HG03039 (cell line): ENCODE results near the gene SRBD1.
A peak's percentile ranks its signal among the peaks of the same experiment; 100 is the strongest.

Source experiments
- ATAC-seq: cut with Tn5 transposase; IDR thresholded peaks from one replicate; pipeline ENCODE4 v1.9.1; 2021; ENCODE audit warnings: mild to moderate bottlenecking, moderate library complexity; ENCODE audit not compliant: unreplicated experiment

The SRBD1 gene

DNA sequence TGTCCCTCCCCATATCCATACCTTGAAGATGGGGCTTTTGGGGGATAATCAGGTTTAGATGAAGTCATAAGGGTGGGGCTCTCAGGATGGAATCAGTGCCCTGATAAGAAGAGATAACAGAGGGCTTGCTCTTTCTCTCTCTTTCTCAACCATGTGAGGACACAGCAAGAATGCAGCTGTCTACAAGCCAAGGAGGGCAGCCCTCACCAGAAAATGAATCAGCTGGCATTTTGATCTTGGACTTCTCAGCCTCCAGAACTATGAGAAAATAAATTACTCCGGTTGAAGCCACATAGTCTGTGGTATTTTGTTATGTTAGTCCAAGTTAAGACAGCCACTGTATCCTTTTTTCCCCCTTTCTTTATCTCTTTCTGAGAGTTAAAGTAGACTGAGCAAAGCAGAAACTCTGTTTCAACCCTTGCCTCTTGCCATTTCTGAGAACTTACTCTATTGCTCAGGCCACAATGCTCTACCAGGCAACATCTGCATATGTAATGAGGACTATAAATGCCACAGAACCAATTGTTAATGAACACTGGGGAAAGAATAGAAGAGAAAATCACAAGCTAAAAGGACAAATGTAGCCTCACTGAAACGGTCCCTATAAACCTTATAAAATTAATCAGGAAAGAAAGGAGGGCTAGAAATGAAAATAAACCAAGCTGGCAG lies 56.9 kb downstream of the SRBD1 start:
- no peak for ATAC-seq

- no peak for ATAC-seq
Measured at GRCh38 chr2:45551862-45552261, 59.2 kb downstream of the SRBD1 start.

DNA sequence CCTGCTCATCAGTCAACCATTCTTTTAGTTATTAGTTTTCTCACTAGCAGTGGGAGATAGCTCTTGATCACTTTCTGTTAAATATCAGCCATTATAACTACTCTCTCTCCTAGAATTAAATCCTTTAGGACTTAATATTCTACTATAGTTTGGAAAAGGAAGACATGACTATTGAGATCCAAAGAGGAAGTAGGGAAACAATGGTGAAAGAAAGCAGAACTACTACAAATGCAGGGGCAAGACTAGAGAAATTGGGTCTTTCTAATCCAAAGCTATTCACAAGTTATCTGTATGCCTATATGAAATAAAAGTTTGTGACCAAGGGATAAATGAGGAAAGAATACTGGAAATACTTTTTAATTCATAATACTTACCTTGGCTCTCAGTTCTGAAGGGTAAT lies 65.1 kb downstream of the SRBD1 start:
- ATAC-seq = no peak

GRCh38 chr2:45543257-45543656 lies 67.8 kb downstream of the SRBD1 start:
- no peak for ATAC-seq

- ATAC-seq = no peak
Measured at GRCh38 chr2:45542013-45542412, 69.1 kb downstream of the SRBD1 start.

DNA sequence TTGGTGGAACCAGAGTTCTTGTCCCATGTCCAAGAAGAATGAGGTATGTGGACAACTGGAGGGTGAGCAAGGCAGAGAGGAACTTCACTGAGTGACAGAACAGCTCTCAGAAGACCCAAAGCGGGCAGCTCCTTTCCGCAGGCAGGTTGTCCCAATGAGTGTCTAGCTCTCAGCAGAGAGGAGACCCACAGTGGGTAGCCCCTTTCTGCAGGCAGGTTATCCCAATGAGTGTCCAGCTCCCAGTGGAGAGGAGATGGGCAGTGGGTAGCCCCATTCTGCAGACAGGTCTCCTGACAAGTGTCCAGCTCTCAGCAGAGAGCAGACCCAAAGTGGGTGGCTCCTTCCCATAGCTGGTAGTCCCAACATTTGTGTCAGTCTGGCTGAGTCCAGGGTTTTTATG lies 69.6 kb downstream of the SRBD1 start:
- ATAC-seq = no peak

DNA sequence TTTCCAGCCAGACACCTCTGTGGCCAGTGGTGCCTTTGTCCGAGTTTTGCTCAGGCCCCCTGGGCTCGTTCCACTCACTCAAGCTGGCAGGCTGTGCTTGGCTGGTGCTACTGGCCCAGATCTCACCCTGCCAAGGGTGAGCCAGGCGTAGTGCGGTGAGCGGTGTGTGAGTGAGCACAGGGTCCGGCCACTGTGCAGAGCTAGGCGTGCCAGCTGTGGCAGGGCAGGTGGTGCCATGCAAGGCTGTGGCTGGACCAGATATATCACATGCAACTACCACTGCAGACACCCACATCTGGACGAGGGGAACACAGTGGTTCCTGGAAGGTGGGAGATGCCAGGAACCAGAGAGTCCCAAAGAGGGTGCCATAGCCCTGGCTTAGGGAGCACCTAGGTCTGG lies 70.1 kb downstream of the SRBD1 start:
- ATAC-seq = no peak

DNA sequence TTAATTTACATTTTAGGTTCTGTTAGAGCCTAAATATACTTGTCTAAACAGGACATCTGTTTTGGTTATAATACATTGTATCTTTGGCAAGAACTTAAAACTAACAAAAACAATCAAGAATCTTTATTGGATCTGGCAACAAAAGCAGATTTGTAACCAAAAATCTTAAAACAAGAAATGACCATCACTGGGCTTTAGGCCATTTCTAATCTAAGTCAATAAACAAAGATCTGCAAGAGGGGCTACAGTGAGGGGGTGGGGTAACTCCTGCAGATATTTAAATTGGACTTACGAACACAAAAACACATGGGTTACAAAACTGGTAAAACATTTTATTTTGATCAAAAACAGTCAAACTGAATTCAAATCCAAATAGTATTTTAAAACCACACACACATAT lies 77.3 kb downstream of the SRBD1 start:
- ATAC-seq = no peak

DNA sequence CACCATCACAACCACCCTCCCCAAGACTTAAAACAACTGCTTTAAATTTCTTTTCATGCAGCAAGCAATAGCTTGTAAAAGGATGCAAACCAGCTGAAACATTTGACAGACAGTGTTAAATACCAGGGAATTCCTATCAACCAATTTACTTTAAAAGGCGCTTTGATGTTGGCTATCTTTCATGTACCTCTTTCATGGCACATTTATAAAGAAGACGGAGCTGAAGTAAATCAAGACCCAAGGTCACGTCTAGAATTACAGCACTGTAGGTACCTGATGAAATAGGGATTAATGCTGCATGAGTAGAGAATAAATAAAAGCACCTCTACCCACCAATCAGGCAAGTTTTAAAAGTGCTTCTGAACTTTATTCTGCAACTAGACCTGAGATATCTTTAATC lies 78.9 kb downstream of the SRBD1 start:
- no peak for ATAC-seq

DNA sequence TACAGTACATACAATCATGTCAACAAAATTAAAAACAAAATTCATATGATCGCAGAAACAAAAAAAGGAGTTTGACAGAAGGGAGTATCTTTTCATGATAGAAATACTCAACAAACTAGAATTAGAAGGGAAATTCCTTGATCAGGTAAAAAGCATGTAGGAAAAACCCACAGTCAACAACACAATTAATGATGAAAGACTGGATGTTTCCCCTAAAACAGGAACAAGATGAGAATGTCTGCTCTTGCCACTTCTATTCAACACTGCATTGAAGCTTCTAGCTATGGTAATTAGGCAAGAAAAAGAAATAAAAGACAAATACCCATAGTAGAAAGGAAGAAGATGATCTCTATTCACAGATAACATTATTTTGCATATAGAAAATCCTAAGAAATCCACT lies 87.1 kb downstream of the SRBD1 start:
- no peak for ATAC-seq

- no peak for ATAC-seq
Measured at GRCh38 chr2:45518546-45518945, 92.5 kb downstream of the SRBD1 start.

GRCh38 chr2:45510701-45511420 lies 100.2 kb downstream of the SRBD1 start:
- no peak for ATAC-seq

DNA sequence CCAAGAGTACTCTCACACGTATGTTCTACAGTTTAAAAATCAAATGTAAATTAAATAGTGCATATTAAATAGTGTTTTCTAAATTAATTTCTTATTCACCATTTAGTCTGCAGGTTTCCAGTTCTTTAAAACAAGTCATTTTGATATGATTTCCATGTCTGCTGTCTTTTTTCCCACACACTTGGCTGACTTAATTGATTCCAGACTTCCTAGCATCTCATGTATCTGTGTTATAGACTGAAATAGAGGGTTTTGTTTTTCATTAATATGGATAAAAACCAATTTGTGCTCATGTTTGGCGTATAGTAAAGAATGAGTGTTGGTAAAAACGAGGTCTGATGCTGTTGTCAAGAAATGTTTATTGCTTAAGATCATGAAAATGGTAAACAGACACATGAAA lies 104.3 kb downstream of the SRBD1 start:
- no peak for ATAC-seq

DNA sequence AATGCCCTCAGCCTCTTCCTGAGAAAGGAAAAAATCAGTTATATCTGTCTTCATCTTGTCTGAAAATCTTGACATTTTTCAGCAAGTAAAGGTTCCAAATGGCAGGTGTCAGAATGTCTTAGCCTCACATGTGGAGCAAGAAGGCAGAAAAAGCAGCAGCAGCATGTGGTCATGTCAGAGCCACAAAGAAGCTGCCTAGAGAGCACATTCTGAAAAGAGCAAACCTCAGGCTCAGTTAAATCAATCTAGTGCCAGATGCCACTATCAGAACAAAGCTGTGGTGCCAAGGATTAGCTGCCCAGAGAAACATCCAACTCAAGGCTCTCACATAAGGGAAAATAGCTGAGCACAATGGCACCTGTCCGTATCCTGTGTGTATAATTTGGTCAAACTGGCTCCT lies 105.9 kb downstream of the SRBD1 start:
- no peak for ATAC-seq

DNA sequence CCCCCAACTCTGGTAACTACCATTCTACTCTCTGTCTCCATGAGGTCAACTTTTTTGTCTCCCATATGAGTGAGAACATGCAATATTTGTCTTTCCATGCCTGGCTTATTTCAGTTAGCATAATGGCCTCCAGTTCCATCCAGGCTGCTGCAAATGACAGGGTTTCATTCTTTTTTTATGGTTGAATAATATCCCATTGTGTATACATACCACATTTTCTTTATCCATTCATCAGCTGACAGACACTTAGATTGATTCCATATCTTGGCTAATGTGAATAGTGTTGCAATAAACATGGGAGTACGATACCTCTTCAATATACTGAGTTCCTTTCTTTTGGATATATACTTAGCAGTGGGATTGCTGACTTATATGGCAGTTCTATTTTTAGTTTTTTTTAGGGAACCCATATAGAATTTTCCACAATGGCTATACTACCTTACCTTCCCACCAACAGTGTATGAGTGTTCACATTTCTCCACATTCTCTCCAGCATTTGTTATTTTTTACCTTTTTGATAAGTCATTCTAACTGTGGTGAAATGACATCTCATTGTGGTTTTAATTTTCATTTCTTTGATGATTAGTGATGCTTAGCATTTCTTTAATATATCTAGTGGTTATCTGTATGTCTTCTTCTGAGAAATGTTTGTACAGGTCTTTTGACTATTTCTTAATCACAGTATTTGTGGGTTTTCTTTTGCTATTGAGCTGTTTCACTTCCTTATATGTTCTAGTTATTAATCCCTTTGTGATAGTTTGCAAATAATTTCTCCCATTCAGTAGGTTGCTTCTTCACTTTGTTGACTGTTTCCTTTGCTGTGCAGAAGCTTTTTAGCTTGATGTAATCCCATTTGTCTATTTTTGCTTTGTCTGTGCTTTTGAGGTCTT lies 112.2 kb downstream of the SRBD1 start:
- ATAC-seq = no peak

GRCh38 chr2:45497355-45497754 lies 113.7 kb downstream of the SRBD1 start:
- ATAC-seq = peak; percentile 65

DNA sequence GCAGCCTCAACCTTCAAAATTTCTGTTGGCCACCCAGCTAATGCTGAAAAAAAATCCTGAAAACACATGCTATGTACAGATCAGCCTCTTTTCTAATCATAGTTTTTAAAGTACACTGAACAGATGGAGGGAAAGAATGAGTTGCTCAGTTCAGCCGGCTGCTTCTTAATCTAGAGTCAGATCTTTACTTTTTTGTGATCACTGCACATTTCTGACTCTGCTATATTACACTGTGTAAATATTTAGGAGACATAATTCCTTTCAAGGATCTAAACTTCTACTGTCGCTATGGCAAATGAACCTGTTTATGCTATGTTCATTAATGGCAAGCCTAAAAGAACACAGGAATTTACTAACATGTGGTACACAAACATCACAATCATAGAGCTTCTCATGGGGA lies 114.2 kb downstream of the SRBD1 start:
- ATAC-seq = no peak

DNA sequence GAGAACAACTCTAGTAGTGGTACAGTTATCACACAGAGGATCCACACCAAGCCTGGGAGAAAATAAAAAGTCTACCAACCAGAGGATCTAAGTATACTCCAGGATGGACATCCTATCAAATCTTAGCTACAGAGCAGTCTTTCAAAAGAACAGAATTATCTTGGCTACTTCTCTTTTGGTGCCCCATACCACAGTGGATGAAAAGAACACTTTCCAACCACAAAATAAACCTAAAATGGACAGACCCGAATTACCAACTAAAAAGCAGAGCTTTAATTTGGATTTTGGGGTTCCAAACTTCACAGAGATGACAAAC lies 116.1 kb downstream of the SRBD1 start:
- ATAC-seq = no peak

DNA sequence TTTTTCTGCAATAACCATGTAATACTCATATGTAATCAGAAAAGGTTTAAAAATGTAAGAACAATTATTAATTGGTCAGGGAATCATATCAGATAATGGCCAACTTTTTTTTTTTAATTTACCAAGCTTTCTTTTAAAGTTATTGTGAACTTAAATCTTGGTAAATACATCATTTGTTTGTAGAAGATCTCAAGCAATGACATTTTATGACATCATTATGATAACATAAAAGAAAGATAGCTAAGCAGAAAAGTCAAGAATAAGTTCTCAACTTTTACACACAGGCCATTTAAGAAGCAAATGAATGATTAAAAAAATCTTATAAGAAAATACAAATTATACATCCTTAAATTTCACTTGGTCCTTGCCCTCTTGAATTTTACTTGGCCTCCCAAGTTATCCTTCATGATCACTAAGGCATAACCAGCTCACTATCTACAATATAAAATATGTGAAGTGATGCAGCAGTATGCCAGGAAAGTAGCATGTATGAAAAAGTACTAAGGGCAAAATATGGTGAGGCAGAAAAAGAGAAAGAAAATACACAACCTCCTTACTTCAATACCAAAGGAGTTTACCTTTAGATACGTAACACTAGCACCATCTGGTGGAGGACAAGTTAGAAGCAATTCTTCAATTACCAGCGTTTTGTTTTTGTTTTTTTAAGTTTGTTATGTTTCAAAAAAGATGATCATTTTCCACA lies 116.6 kb downstream of the SRBD1 start:
- ATAC-seq = no peak

DNA sequence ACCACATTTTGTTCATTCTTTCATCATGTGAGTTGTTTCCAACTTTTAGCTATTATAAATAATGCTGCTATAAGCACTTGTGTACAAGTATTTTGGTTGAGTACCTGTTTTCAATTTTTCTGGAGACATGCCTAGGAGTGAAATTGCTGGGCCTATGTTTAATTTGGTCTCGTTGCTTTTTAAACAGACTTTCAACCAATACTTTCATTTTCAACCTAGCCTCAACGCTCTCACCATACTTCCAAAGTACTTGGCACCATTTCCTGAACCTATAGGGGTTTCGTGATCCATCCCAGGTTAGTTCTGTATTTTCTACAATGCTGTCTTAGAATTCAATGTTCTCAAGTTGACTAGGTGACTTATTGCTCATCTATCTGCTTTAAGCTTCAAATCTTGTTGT lies 126.1 kb downstream of the SRBD1 start:
- ATAC-seq = no peak

DNA sequence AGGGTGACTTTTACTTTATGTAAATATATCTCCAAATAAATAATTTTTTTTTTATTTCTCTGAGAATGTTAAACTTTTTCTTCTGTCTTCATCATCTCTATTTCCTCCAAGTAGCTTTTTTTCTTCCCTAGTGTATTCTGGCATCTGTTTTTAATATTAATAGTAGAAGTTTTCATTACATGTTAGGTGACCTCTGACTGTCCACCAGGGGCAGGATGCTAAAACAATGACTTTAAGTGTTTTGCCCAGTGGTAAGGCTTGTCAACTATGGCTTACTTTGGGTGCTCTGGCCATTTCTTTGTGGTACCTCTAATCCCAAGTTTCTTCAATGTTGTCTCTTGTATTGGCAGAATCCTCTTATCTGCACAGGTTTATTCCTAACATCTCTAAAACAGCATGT lies 127.1 kb downstream of the SRBD1 start:
- no peak for ATAC-seq
